ENCODE data around the gene SPATS2. TPM values are rescaled to one million over a fixed set of nuclear protein-coding genes. Genes with fewer than 3 reads are reported as not detected.
"Not testable (repeated sequence)": the region's sequence is repeated elsewhere in the genome, so short reads cannot be mapped to it uniquely, and the experiment has no call there.

The SPATS2 gene
- total RNA-seq, 4 donors from 2014 or later = 24.7 to 37.8 (median 30.1) TPM

- DNase-seq = no peak
- 79 to 92% methylated on average over 4 of the region's 4 CpGs for WGBS, 2 donors
- no peaks in the 10 kb centered on the region for H3K36me3 ChIP-seq
- intact Hi-C loops (cut with DNase I) = no loop called here
- TF ChIP-seq POLR2A (IDR thresholded peaks at IDR 0.05) = no peak
- TF ChIP-seq CTCF (IDR thresholded peaks at IDR 0.05) = no peak
- H3K9me3 ChIP-seq = no peaks in the 10 kb centered on the region
- H3K4me1 ChIP-seq = no peaks in the 10 kb centered on the region
- H3K27me3 ChIP-seq = no peaks in the 10 kb centered on the region
- H3K27ac ChIP-seq = no peak overlapping the region
- no peak overlapping the region for H3K4me3 ChIP-seq (replicated peaks in 1 of 3)
Measured at GRCh38 chr12:49428793-49429192, 61.5 kb downstream of the SPATS2 start.

DNA sequence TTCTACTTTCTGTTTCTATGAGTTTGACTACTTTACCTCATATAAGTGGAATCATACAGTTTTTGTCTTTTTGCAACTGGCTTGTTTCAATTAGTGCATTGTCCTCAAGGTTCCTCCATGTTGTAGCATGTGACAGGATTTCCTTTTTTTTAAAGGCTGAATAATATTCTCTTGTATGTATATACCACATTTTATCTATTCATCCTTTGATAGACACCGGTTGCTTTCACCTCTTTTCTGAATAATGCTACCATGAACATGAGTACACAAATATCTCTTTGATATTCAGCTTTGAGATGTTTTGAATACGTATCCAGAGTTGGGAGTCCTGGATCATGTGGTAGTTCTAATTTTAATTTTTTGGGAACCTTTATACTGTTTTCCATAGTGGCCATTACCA is 65.4 kb downstream of the SPATS2 start:
- intact Hi-C loops (cut with DNase I) = no loop called here
- 87 to 96% methylated on average over 2 of the region's 2 CpGs for WGBS, 2 donors

GRCh38 chr12:49436799-49437198 is 69.5 kb downstream of the SPATS2 start:
- H3K4me1 ChIP-seq = peaks cover 0 to 12% of the 10 kb centered on the region in 2 donors
- DNase-seq; H3K27ac ChIP-seq; intact Hi-C loops (cut with DNase I); H3K36me3 ChIP-seq; H3K9me3 ChIP-seq; H3K4me3 ChIP-seq (replicated peaks in 1 of 3); H3K27me3 ChIP-seq: not testable (repeated sequence)
- no CpG with 5 or more reads among the region's 31 CpGs for WGBS, 2 donors

More for the DNA sequence above, 65.4 kb downstream of the SPATS2 start:
- no peak for TF ChIP-seq POLR2A (IDR thresholded peaks at IDR 0.05)
- no peak for TF ChIP-seq CTCF (IDR thresholded peaks at IDR 0.05)
- Histone ChIP-seq H3K27me3 (no peaks in the 10 kb centered on the region), H3K27ac (no peak overlapping the region), H3K4me3 (replicated peaks in 1 of 3) (no peak overlapping the region), H3K9me3 (no peaks in the 10 kb centered on the region), H3K4me1 (no peaks in the 10 kb centered on the region), H3K36me3 (no peaks in the 10 kb centered on the region)
- no peak for DNase-seq

DNA sequence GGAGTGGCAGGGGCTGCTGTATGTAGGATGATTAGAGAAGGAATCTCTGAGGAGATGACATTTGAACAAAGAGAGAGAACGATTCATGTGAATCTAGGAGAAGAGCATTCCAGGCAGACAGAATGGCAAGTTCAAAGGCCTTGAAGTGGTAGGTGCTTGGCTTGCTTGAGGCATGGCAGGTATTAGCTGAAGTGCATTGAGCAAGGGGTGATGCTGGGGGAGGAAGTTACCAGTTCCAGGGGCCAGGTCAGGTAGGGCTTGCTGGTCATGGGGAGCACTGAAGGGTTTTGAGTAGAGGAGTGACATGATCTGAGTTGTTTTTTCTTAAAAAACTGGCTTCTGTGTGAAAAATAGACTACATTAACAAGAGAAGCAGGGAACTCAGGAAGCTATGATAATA is 71.8 kb downstream of the SPATS2 start:
- peak; percentile 47 to 48 for DNase-seq
- H3K36me3 ChIP-seq = no peaks in the 10 kb centered on the region
- intact Hi-C loops (cut with DNase I) = no loop called here
- H3K4me3 ChIP-seq (replicated peaks in 1 of 3) = no peak overlapping the region
- H3K9me3 ChIP-seq = no peaks in the 10 kb centered on the region
- no peak overlapping the region for H3K27ac ChIP-seq
- 27 to 35% methylated on average over 1 of the region's 1 CpG for WGBS, 2 donors
- peaks cover 0 to 12% of the 10 kb centered on the region in 2 donors for H3K4me1 ChIP-seq
- no peak for TF ChIP-seq POLR2A (IDR thresholded peaks at IDR 0.05)
- no peak for TF ChIP-seq CTCF (IDR thresholded peaks at IDR 0.05)
- no peaks in the 10 kb centered on the region for H3K27me3 ChIP-seq

- no peak for DNase-seq
- Histone ChIP-seq H3K4me3 (replicated peaks in 1 of 3) (no peak overlapping the region), H3K27me3 (no peaks in the 10 kb centered on the region), H3K4me1 (peaks cover 0 to 12% of the 10 kb centered on the region in 2 donors), H3K9me3 (no peaks in the 10 kb centered on the region), H3K36me3 (no peaks in the 10 kb centered on the region), H3K27ac (no peak overlapping the region)
- no peak for TF ChIP-seq POLR2A (IDR thresholded peaks at IDR 0.05)
- WGBS, 2 donors = 92 to 96% methylated on average over 2 of the region's 2 CpGs
- intact Hi-C loops (cut with DNase I) = no loop called here
Measured at GRCh38 chr12:49440035-49440434, 72.8 kb downstream of the SPATS2 start.

GRCh38 chr12:49442915-49443314 is 75.7 kb downstream of the SPATS2 start:
- no peaks in the 10 kb centered on the region for H3K27me3 ChIP-seq
- H3K9me3 ChIP-seq = no peaks in the 10 kb centered on the region
- DNase-seq = no peak
- H3K4me1 ChIP-seq = peaks cover 0 to 12% of the 10 kb centered on the region in 2 donors
- TF ChIP-seq POLR2A (IDR thresholded peaks at IDR 0.05) = no peak
- TF ChIP-seq CTCF (IDR thresholded peaks at IDR 0.05) = no peak
- 73 to 83% methylated on average over 1 of the region's 1 CpG for WGBS, 2 donors
- H3K27ac ChIP-seq = no peak overlapping the region
- H3K4me3 ChIP-seq (replicated peaks in 1 of 3) = no peak overlapping the region
- no peaks in the 10 kb centered on the region for H3K36me3 ChIP-seq
- intact Hi-C loops (cut with DNase I) = no loop called here

Data from thyroid gland (tissue), 4 donors.